ENCODE measurements around the gene SKP2. TPM values are rescaled to one million over a fixed set of nuclear protein-coding genes. Genes with fewer than 3 reads are reported as not detected.
"Not testable (repeated sequence)": the region's sequence is repeated elsewhere in the genome, so short reads cannot be mapped to it uniquely, and the experiment has no call there.

Gene SKP2
- polyA plus RNA-seq, 1 donor from 2014 or later, result 26.0 TPM

GRCh38 chr5:36181774-36182173 is 29.9 kb downstream of the SKP2 start:
- H4K20me1 ChIP-seq (ENCODE audit: insufficient read depth), result no peaks in the 10 kb centered on the region
- H3K79me2 ChIP-seq (replicated peaks; ENCODE audit: insufficient read depth, low read length), result no peaks in the 10 kb centered on the region
- no peaks in the 10 kb centered on the region for H3K9me3 ChIP-seq (ENCODE audit: low read length)
- H3K9me2 ChIP-seq (ENCODE audit: insufficient read depth, low read length), result no peaks in the 10 kb centered on the region
- no peak overlapping the region for H2AFZ ChIP-seq (ENCODE audit: low read depth, low read length)
- H3K4me2 ChIP-seq (ENCODE audit: low read length), result no peak overlapping the region
- H3K36me3 ChIP-seq (ENCODE audit: insufficient read depth, low read length), result peaks cover 14% of the 10 kb centered on the region
- no peak overlapping the region for H3K9ac ChIP-seq (ENCODE audit: low read length)
- H3K27me3 ChIP-seq (ENCODE audit: insufficient read depth, low read depth, low read length), result no peaks in the 10 kb centered on the region
- H3K27ac ChIP-seq (ENCODE audit: low read length), result no peak overlapping the region
- TF ChIP-seq POLR2AphosphoS5 (IDR thresholded peaks at IDR 0.05) (no peak), CTCF (IDR thresholded peaks at IDR 0.05; ENCODE audit: poor library complexity, severe bottlenecking) (no peak), EP300 (conservative IDR thresholded peaks at IDR 0.05; ENCODE audit: poor library complexity, severe bottlenecking) (no peak), RAD21 (conservative IDR thresholded peaks at IDR 0.05) (no peak), EZH2 (IDR thresholded peaks at IDR 0.05; ENCODE audit: borderline replicate concordance, insufficient read depth, low read length, poor library complexity, severe bottlenecking) (no peak), MXI1 (conservative IDR thresholded peaks at IDR 0.05; ENCODE audit: poor library complexity, severe bottlenecking) (no peak), SMC3 (conservative IDR thresholded peaks at IDR 0.05; ENCODE audit: poor library complexity) (no peak), TAF1 (IDR thresholded peaks at IDR 0.05; ENCODE audit: low read depth) (no peak)
- TF ChIP-seq, protein P1, sequence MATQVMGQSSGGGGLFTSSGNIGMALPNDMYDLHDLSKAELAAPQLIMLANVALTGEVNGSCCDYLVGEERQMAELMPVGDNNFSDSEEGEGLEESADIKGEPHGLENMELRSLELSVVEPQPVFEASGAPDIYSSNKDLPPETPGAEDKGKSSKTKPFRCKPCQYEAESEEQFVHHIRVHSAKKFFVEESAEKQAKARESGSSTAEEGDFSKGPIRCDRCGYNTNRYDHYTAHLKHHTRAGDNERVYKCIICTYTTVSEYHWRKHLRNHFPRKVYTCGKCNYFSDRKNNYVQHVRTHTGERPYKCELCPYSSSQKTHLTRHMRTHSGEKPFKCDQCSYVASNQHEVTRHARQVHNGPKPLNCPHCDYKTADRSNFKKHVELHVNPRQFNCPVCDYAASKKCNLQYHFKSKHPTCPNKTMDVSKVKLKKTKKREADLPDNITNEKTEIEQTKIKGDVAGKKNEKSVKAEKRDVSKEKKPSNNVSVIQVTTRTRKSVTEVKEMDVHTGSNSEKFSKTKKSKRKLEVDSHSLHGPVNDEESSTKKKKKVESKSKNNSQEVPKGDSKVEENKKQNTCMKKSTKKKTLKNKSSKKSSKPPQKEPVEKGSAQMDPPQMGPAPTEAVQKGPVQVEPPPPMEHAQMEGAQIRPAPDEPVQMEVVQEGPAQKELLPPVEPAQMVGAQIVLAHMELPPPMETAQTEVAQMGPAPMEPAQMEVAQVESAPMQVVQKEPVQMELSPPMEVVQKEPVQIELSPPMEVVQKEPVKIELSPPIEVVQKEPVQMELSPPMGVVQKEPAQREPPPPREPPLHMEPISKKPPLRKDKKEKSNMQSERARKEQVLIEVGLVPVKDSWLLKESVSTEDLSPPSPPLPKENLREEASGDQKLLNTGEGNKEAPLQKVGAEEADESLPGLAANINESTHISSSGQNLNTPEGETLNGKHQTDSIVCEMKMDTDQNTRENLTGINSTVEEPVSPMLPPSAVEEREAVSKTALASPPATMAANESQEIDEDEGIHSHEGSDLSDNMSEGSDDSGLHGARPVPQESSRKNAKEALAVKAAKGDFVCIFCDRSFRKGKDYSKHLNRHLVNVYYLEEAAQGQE (IDR thresholded peaks at IDR 0.05; ENCODE audit: borderline replicate concordance), result no peak
- no peaks in the 10 kb centered on the region for H3F3A ChIP-seq (ENCODE audit: insufficient read depth, low read length, poor library complexity, severe bottlenecking)
- no peak overlapping the region for H3K4me3 ChIP-seq (ENCODE audit: low read length)

GRCh38 chr5:36184408-36184807 is 32.5 kb downstream of the SKP2 start:
- not testable (repeated sequence) for H3K9me3 ChIP-seq (ENCODE audit: low read length); H2AFZ ChIP-seq (ENCODE audit: low read depth, low read length); H3K9me2 ChIP-seq (ENCODE audit: insufficient read depth, low read length); H3K4me2 ChIP-seq (ENCODE audit: low read length); H3K79me2 ChIP-seq (replicated peaks; ENCODE audit: insufficient read depth, low read length); H3K27ac ChIP-seq (ENCODE audit: low read length); H3K4me3 ChIP-seq (ENCODE audit: low read length); H3K27me3 ChIP-seq (ENCODE audit: insufficient read depth, low read depth, low read length); H3K9ac ChIP-seq (ENCODE audit: low read length); H4K20me1 ChIP-seq (ENCODE audit: insufficient read depth); H3F3A ChIP-seq (ENCODE audit: insufficient read depth, low read length, poor library complexity, severe bottlenecking)
- peaks cover 14% of the 10 kb centered on the region for H3K36me3 ChIP-seq (ENCODE audit: insufficient read depth, low read length)

- Histone ChIP-seq H4K20me1 (ENCODE audit: insufficient read depth) (no peaks in the 10 kb centered on the region), H3K79me2 (replicated peaks; ENCODE audit: insufficient read depth, low read length) (no peaks in the 10 kb centered on the region), H3K27me3 (ENCODE audit: insufficient read depth, low read depth, low read length) (no peaks in the 10 kb centered on the region), H3K9ac (ENCODE audit: low read length) (no peak overlapping the region), H3K27ac (ENCODE audit: low read length) (no peak overlapping the region), H3K36me3 (ENCODE audit: insufficient read depth, low read length) (peaks cover 3% of the 10 kb centered on the region), H3K4me2 (ENCODE audit: low read length) (no peak overlapping the region), H3K9me3 (ENCODE audit: low read length) (no peaks in the 10 kb centered on the region), H3K9me2 (ENCODE audit: insufficient read depth, low read length) (no peaks in the 10 kb centered on the region), H2AFZ (ENCODE audit: low read depth, low read length) (no peak overlapping the region), H3F3A (ENCODE audit: insufficient read depth, low read length, poor library complexity, severe bottlenecking) (no peaks in the 10 kb centered on the region), H3K4me3 (ENCODE audit: low read length) (no peak overlapping the region)
- TF ChIP-seq SMC3 (conservative IDR thresholded peaks at IDR 0.05; ENCODE audit: poor library complexity), result no peak
- TF ChIP-seq EP300 (conservative IDR thresholded peaks at IDR 0.05; ENCODE audit: poor library complexity, severe bottlenecking), result no peak
- TF ChIP-seq RAD21 (conservative IDR thresholded peaks at IDR 0.05), result no peak
- no peak for TF ChIP-seq MXI1 (conservative IDR thresholded peaks at IDR 0.05; ENCODE audit: poor library complexity, severe bottlenecking)
- no peak for TF ChIP-seq CTCF (IDR thresholded peaks at IDR 0.05; ENCODE audit: poor library complexity, severe bottlenecking)
- TF ChIP-seq EZH2 (IDR thresholded peaks at IDR 0.05; ENCODE audit: borderline replicate concordance, insufficient read depth, low read length, poor library complexity, severe bottlenecking), result no peak
- no peak for TF ChIP-seq TAF1 (IDR thresholded peaks at IDR 0.05; ENCODE audit: low read depth)
- TF ChIP-seq, protein P1 (IDR thresholded peaks at IDR 0.05; ENCODE audit: borderline replicate concordance), result no peak
- TF ChIP-seq POLR2AphosphoS5 (IDR thresholded peaks at IDR 0.05), result no peak
Measured at GRCh38 chr5:36193746-36194145, 41.8 kb downstream of the SKP2 start.

All from neural cell (in vitro differentiated cells).